ENCODE measurements around the gene ZNF652. TPM values are rescaled to one million over a fixed set of nuclear protein-coding genes. Genes with fewer than 3 reads are reported as not detected.

Gene ZNF652
- total RNA-seq, 3 donors from 2014 or later = 34.2 to 157 (median 72.4) TPM

DNA sequence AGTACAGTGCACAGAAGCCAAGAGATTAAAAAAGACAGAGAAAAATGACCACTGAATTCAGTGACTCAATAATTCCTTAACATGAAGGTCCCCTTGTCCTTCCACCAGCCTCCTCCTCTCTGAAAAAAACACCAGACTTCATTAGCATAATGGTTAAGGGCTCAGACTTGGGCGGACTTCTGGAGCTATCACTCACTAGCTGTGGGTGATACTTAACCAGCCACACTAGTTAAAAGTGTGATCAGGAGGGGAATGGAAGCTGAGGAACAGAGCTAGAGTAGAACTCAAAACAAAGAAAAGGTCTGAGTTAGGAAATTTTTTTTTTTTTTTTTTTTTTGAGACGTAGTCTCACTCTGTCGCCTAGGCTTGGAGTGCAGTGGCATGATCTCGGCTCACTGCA lies 23.2 kb downstream of the ZNF652 start:
- no peaks in the 10 kb centered on the region for H3K27me3 ChIP-seq
- H3K4me1 ChIP-seq = no peaks in the 10 kb centered on the region
- TF ChIP-seq, protein P1, sequence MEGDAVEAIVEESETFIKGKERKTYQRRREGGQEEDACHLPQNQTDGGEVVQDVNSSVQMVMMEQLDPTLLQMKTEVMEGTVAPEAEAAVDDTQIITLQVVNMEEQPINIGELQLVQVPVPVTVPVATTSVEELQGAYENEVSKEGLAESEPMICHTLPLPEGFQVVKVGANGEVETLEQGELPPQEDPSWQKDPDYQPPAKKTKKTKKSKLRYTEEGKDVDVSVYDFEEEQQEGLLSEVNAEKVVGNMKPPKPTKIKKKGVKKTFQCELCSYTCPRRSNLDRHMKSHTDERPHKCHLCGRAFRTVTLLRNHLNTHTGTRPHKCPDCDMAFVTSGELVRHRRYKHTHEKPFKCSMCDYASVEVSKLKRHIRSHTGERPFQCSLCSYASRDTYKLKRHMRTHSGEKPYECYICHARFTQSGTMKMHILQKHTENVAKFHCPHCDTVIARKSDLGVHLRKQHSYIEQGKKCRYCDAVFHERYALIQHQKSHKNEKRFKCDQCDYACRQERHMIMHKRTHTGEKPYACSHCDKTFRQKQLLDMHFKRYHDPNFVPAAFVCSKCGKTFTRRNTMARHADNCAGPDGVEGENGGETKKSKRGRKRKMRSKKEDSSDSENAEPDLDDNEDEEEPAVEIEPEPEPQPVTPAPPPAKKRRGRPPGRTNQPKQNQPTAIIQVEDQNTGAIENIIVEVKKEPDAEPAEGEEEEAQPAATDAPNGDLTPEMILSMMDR (IDR thresholded peaks at IDR 0.05) = no peak

DNA sequence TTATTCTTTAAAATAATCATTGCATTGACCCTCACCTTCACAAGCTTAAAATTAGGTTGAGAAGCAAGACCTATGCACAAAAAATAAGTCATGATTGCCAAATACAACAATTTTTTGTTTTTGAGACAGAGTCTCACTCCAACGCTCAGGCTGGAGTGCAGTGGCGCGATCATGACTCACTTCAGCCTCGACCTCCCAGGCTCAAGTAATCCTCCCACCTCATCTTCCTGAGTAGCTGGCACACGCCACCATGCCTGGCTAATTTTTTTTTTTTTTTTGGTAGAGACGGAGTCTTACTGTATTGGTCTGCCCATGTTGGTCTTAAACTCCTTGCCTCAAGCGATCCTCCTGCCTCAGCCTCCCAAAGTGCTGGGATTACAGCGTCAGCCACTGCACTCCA lies 24.2 kb downstream of the ZNF652 start:
- H3K4me3 ChIP-seq = no peak overlapping the region
- H3K27me3 ChIP-seq = no peaks in the 10 kb centered on the region
- H3K4me1 ChIP-seq = no peaks in the 10 kb centered on the region
- no peaks in the 10 kb centered on the region for H3K9me3 ChIP-seq
- intact Hi-C loops (cut with DNase I; ENCODE audit: low total_unique reads) = no loop called here
- H3K27ac ChIP-seq = no peak overlapping the region
- no peak for DNase-seq (ENCODE audit: low spot score in 2 of 2)
- no peaks in the 10 kb centered on the region for H3K36me3 ChIP-seq
- TF ChIP-seq, protein P1 (IDR thresholded peaks at IDR 0.05) = no peak
- TF ChIP-seq POLR2A (IDR thresholded peaks at IDR 0.05) = no peak
- TF ChIP-seq POLR2AphosphoS5 (IDR thresholded peaks at IDR 0.05) = no peak

More for the DNA sequence above, 23.2 kb downstream of the ZNF652 start:
- Histone ChIP-seq H3K4me3 (no peak overlapping the region), H3K9me3 (no peaks in the 10 kb centered on the region), H3K36me3 (no peaks in the 10 kb centered on the region), H3K27ac (no peak overlapping the region)
- no peak for DNase-seq (ENCODE audit: low spot score in 2 of 2)
- intact Hi-C loops (cut with DNase I; ENCODE audit: low total_unique reads) = no loop called here

DNA sequence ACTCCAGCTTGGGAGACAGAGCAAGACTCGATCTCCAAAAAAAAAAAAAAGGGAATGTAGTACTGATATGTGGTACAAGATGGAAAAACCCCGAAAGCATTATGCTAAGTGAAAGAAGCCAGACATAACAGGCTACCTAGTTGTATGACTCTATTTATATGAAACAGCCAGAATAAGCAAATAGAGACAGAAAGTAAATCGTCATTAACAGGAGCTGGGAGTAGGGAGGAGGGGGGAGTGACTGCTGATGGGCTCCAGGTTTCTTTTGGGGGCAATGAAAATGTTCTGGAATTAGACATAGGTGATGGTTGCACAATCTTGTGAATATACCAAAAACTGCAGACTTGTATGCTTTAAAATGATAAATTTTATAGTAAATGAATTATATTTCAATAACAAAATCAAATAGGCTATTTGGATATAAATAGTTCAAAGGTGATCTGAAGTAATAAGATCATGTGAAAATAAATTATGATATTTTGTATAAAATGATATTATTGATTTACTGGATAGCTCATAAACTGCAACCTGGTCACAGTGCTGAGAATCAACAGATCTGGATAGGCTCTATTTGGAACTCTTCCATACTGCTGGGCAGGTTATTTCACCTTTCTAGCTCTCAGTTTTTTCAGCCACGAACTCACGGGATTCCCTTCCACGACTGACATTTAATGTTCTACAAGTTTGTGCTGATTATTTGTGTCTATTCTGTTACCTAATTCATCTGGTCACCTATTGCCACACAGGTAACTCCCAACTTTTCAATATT lies 27.1 kb downstream of the ZNF652 start:
- Histone ChIP-seq H3K4me1 (no peaks in the 10 kb centered on the region), H3K27ac (no peak overlapping the region), H3K9me3 (no peaks in the 10 kb centered on the region), H3K4me3 (no peak overlapping the region), H3K27me3 (no peaks in the 10 kb centered on the region), H3K36me3 (no peaks in the 10 kb centered on the region)
- intact Hi-C loops (cut with DNase I; ENCODE audit: low total_unique reads) = no loop called here
- DNase-seq (ENCODE audit: low spot score in 2 of 2) = no peak
- TF ChIP-seq POLR2AphosphoS5 (IDR thresholded peaks at IDR 0.05) = no peak
- TF ChIP-seq, protein P1 (IDR thresholded peaks at IDR 0.05) = no peak
- TF ChIP-seq POLR2A (IDR thresholded peaks at IDR 0.05) = no peak

DNA sequence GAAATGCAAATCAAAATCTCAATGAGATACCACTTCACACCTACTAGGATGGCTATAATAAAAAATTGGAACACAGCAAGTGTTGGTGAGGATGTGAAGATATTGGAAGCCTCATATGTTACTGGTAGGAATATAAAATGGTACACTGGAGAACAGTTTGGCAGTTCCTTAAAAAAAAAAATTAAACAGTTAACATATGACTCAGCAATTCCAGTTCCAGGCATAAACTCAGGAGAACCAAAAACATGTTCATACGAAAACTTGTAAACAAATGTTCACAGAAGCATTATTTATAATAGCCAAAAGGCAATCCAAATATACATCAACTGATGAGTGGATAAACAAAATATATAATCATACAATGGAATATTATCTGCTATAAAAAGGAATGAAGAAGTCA lies 28.2 kb downstream of the ZNF652 start:
- Histone ChIP-seq H3K4me1 (no peaks in the 10 kb centered on the region), H3K27ac (no peak overlapping the region)
- intact Hi-C loops (cut with DNase I; ENCODE audit: low total_unique reads) = no loop called here

More for the DNA sequence above, 28.2 kb downstream of the ZNF652 start:
- H3K27me3 ChIP-seq = no peaks in the 10 kb centered on the region
- DNase-seq (ENCODE audit: low spot score in 2 of 2) = no peak
- no peak for TF ChIP-seq POLR2AphosphoS5 (IDR thresholded peaks at IDR 0.05)
- TF ChIP-seq, protein P1 (IDR thresholded peaks at IDR 0.05) = no peak
- TF ChIP-seq POLR2A (IDR thresholded peaks at IDR 0.05) = no peak
- H3K36me3 ChIP-seq = no peaks in the 10 kb centered on the region
- no peaks in the 10 kb centered on the region for H3K9me3 ChIP-seq
- H3K4me3 ChIP-seq = no peak overlapping the region
